GM23248 (cell line): ENCODE results near the gene WBP1.

ENCODE experiments used
- EZH2 ChIP-seq: fragments of 200-600 bp; sonication (generic); IDR thresholded peaks from 2 replicates; pipeline ENCODE4 v1.6.1; 2018; ENCODE audit warnings: antibody characterized with exemption, mild to moderate bottlenecking; ENCODE audit not compliant: insufficient read depth, poor library complexity, severe bottlenecking
- EZH2phosphoT487 ChIP-seq: fragments of 200-600 bp; sonication (generic); IDR thresholded peaks from 2 replicates; pipeline ENCODE4 v1.6.1; 2018; ENCODE audit warnings: antibody characterized with exemption, moderate library complexity, mild to moderate bottlenecking, low read depth; ENCODE audit not compliant: insufficient read depth

DNA sequence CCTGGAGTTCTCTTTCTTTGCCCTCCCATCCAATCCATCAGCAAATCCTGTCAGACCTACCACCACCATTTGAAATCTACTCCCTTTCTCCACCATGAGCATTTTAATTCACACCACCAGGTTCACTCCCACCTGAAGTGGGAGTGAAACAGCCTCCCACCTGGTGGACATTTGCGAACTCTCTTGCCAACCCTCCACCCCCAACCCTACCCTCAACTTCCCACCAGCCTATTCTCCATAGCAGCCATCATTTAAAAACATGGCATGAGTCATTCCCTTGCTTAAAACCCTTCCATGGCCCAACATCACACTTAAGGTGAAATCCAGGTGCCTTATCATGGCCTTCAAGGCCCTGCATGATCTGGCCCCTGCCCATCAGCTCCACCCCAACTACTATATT, 20.0 kb upstream of the WBP1 start:
- no peak for TF ChIP-seq EZH2
- TF ChIP-seq EZH2phosphoT487 = no peak
